Islet precursor cell (in vitro differentiated cells): ENCODE data around the gene CTNNA1.
A peak's percentile ranks its signal among the peaks of the same experiment; 100 is the strongest.

Source experiments
- DNase-seq: peaks from one replicate; pipeline ENCODE4 v3.0.0-alpha.2; 2018

CTNNA1 gene

GRCh38 chr5:138954257-138955012, 201.2 kb downstream of the CTNNA1 start:
- peak; percentile 59 for DNase-seq

- no peak for DNase-seq
These were observed 201.9 kb downstream of the CTNNA1 start for GRCh38 chr5:138955013-138955660.

GRCh38 chr5:138955671-138956295, 202.6 kb downstream of the CTNNA1 start:
- DNase-seq = no peak

GRCh38 chr5:138956801-138957200, 203.6 kb downstream of the CTNNA1 start:
- DNase-seq = no peak

- no peak for DNase-seq
These were observed 207.0 kb downstream of the CTNNA1 start for GRCh38 chr5:138960145-138960692.

GRCh38 chr5:138961221-138961620, 208.0 kb downstream of the CTNNA1 start:
- DNase-seq = no peak

GRCh38 chr5:138961729-138962128, 208.5 kb downstream of the CTNNA1 start:
- no peak for DNase-seq

GRCh38 chr5:138962614-138963370, 209.6 kb downstream of the CTNNA1 start:
- DNase-seq = peak; percentile 58

- peak; percentile 92 for DNase-seq
These were observed 210.6 kb downstream of the CTNNA1 start for GRCh38 chr5:138963763-138964371.

- peak; percentile 46 for DNase-seq
These were observed 211.5 kb downstream of the CTNNA1 start for GRCh38 chr5:138964647-138965201.

GRCh38 chr5:138965626-138966025, 212.4 kb downstream of the CTNNA1 start:
- DNase-seq = no peak

- DNase-seq = no peak
These were observed 213.2 kb downstream of the CTNNA1 start for GRCh38 chr5:138966236-138966985.

- DNase-seq = peak; percentile 44
These were observed 214.7 kb downstream of the CTNNA1 start for GRCh38 chr5:138967791-138968448.

- peak; percentile 51 for DNase-seq
These were observed 215.4 kb downstream of the CTNNA1 start for GRCh38 chr5:138968601-138969000.

- no peak for DNase-seq
These were observed 216.2 kb downstream of the CTNNA1 start for GRCh38 chr5:138969323-138970002.

- DNase-seq = peak; percentile 45
These were observed 219.0 kb downstream of the CTNNA1 start for GRCh38 chr5:138972230-138972629.

GRCh38 chr5:138972836-138973235, 219.6 kb downstream of the CTNNA1 start:
- DNase-seq = peak; percentile 51

- peak; percentile 58 for DNase-seq
These were observed 221.2 kb downstream of the CTNNA1 start for GRCh38 chr5:138974227-138975063.
